GM18505 (cell line): ENCODE measurements around the gene VAMP4.

Source experiments
- ATAC-seq: cut with Tn5 transposase; IDR thresholded peaks from one replicate; pipeline ENCODE4 v1.9.1; 2021; ENCODE audit not compliant: unreplicated experiment
- POLR2A ChIP-seq: IDR thresholded peaks from 4 replicates; pipeline ENCODE4 v1.6.1; 2011; ENCODE audit warnings: borderline replicate concordance; ENCODE audit not compliant: insufficient read depth, insufficient read length; ENCODE audit errors: extremely low read depth

The VAMP4 gene

GRCh38 chr1:171769171-171769570 lies 27.3 kb upstream of the VAMP4 start:
- TF ChIP-seq POLR2A, result no peak

GRCh38 chr1:171763764-171764163 lies 21.9 kb upstream of the VAMP4 start:
- ATAC-seq, result no peak
- no peak for TF ChIP-seq POLR2A

More at GRCh38 chr1:171769171-171769570, 27.3 kb upstream of the VAMP4 start:
- ATAC-seq, result no peak

GRCh38 chr1:171762143-171762563 lies 20.3 kb upstream of the VAMP4 start:
- no peak for ATAC-seq
- TF ChIP-seq POLR2A, result no peak

GRCh38 chr1:171758011-171758410 lies 16.1 kb upstream of the VAMP4 start:
- no peak for TF ChIP-seq POLR2A
- ATAC-seq, result no peak

- no peak for ATAC-seq
- no peak for TF ChIP-seq POLR2A
Measured at GRCh38 chr1:171756856-171757255, 15.0 kb upstream of the VAMP4 start.

- TF ChIP-seq POLR2A, result no peak
- ATAC-seq, result no peak
Measured at GRCh38 chr1:171754971-171755370, 13.1 kb upstream of the VAMP4 start.

- ATAC-seq, result no peak
- no peak for TF ChIP-seq POLR2A
Measured at GRCh38 chr1:171754353-171754705, 12.5 kb upstream of the VAMP4 start.

- ATAC-seq, result no peak
- no peak for TF ChIP-seq POLR2A
Measured at GRCh38 chr1:171753685-171754352, 12.0 kb upstream of the VAMP4 start.

GRCh38 chr1:171753182-171753581 lies 11.3 kb upstream of the VAMP4 start:
- no peak for ATAC-seq
- no peak for TF ChIP-seq POLR2A

GRCh38 chr1:171751221-171751620 lies 9.4 kb upstream of the VAMP4 start:
- TF ChIP-seq POLR2A, result no peak
- ATAC-seq, result no peak

GRCh38 chr1:171748651-171749050 lies 6.8 kb upstream of the VAMP4 start:
- ATAC-seq, result no peak
- no peak for TF ChIP-seq POLR2A

GRCh38 chr1:171744986-171745385 lies 3.1 kb upstream of the VAMP4 start:
- ATAC-seq, result no peak
- TF ChIP-seq POLR2A, result no peak

GRCh38 chr1:171743081-171743870 lies 1.4 kb upstream of the VAMP4 start:
- TF ChIP-seq POLR2A, result no peak
- no peak for ATAC-seq

- ATAC-seq, result no peak
- no peak for TF ChIP-seq POLR2A
Measured at GRCh38 chr1:171742577-171742922, 685 bp upstream of the VAMP4 start.

GRCh38 chr1:171740987-171741871 lies 636 bp downstream of the VAMP4 start:
- ATAC-seq, result peak; percentile 28
- no peak for TF ChIP-seq POLR2A
